Smooth muscle cell (in vitro differentiated cells): ENCODE results near the gene PLPPR2. TPM values are rescaled to one million over a fixed set of nuclear protein-coding genes. Genes with fewer than 3 reads are reported as not detected.

ENCODE experiments used
- DNase-seq: peaks from one replicate; lab custom pipeline; 2025; ENCODE audit not compliant: unreplicated experiment; lab: John Stamatoyannopoulos, UW
- H2AFZ ChIP-seq: fragments of 200-600 bp; sonication (generic); 2 replicates; pipeline ENCODE4 v1.6.0; 2016; ENCODE audit warnings: antibody characterized with exemption, low read depth, mild to moderate bottlenecking
- H3F3A ChIP-seq: fragments of 200-600 bp; sonication (generic); 2 replicates; pipeline ENCODE4 v1.6.0; 2017; ENCODE audit warnings: antibody characterized with exemption, low read depth
- H3K27ac ChIP-seq: fragments of 200-600 bp; sonication (generic); 2 replicates; pipeline ENCODE4 v1.5.1; 2016; ENCODE audit warnings: low read depth, mild to moderate bottlenecking
- H3K27me3 ChIP-seq: fragments of 200-600 bp; sonication (generic); 2 replicates; pipeline ENCODE4 v1.6.1; 2016; ENCODE audit warnings: low read depth, mild to moderate bottlenecking
- H3K36me3 ChIP-seq: fragments of 200-600 bp; sonication (generic); 2 replicates; pipeline ENCODE4 v1.5.1; 2016; ENCODE audit warnings: low read depth
- H3K4me1 ChIP-seq: fragments of 200-600 bp; sonication (generic); 2 replicates; pipeline ENCODE4 v1.5.1; 2016; ENCODE audit warnings: low read depth
- H3K4me2 ChIP-seq: fragments of 200-600 bp; sonication (generic); 2 replicates; pipeline ENCODE4 v1.6.0; 2016; ENCODE audit warnings: mild to moderate bottlenecking
- H3K4me3 ChIP-seq: fragments of 200-600 bp; sonication (generic); 2 replicates; pipeline ENCODE4 v1.5.1; 2016; ENCODE audit warnings: mild to moderate bottlenecking
- H3K79me2 ChIP-seq: fragments of 200-600 bp; sonication (generic); 2 replicates; pipeline ENCODE4 v1.6.0; 2016; ENCODE audit warnings: low read depth, mild to moderate bottlenecking
- H3K9ac ChIP-seq: fragments of 200-600 bp; sonication (generic); 2 replicates; pipeline ENCODE4 v1.6.0; 2016; ENCODE audit warnings: low read depth
- H3K9me3 ChIP-seq: fragments of 200-600 bp; sonication (generic); replicated peaks from 2 replicates; pipeline ENCODE4 v1.5.1; 2016; ENCODE audit warnings: low read depth
- H4K20me1 ChIP-seq: fragments of 200-600 bp; sonication (generic); 2 replicates; pipeline ENCODE4 v1.6.0; 2016; ENCODE audit warnings: low read depth
- CTCF ChIP-seq: fragments of 200-600 bp; sonication (generic); IDR thresholded peaks from 2 replicates; pipeline ENCODE4 v1.5.1; 2017; ENCODE audit warnings: borderline replicate concordance, mild to moderate bottlenecking, antibody characterized with exemption; ENCODE audit not compliant: insufficient read depth, poor library complexity, severe bottlenecking
- WGBS: methylation state at CpG from one replicate; pipeline ENCODE4 v1.1.7; 2016; ENCODE audit warnings: low lambda C conversion rate; 5-methylcytosine and 5-hydroxymethylcytosine counted together
- polyA plus RNA-seq: library from polyadenylated mRNA; unstranded; fragments of >200 nt; fragmentation: Nextera tagmentation; extraction: Ambion mirVana; gene quantifications from 2 replicates; pipeline ENCODE4 v1.2.1, GENCODE V29; 2016
- total RNA-seq: library from RNA; depleted of rRNA; stranded (reverse); fragments of >200 nt; gene quantifications from 2 replicates; pipeline ENCODE4 v1.2.3, GENCODE V29; 2014

Gene PLPPR2
- total and polyA plus RNA-seq, 2 experiments from 2014 or later: 21.4 to 67.1 TPM

GRCh38 chr19:11337080-11337479, 18.2 kb upstream of the PLPPR2 start:
- Histone ChIP-seq H3K36me3 (peaks cover 6% of the 10 kb centered on the region), H3K4me2 (no peak overlapping the region), H3K9me3 (no peaks in the 10 kb centered on the region), H3F3A (no peaks in the 10 kb centered on the region), H3K9ac (no peak overlapping the region), H3K27me3 (no peaks in the 10 kb centered on the region), H2AFZ (no peak overlapping the region), H3K4me1 (no peaks in the 10 kb centered on the region), H4K20me1 (no peaks in the 10 kb centered on the region), H3K27ac (no peak overlapping the region), H3K79me2 (no peaks in the 10 kb centered on the region), H3K4me3 (no peak overlapping the region)
- DNase-seq: no peak
- 94% methylated on average over 14 of the region's 14 CpGs for WGBS
- no peak for TF ChIP-seq CTCF

GRCh38 chr19:11338121-11338520, 17.1 kb upstream of the PLPPR2 start:
- no peak for TF ChIP-seq CTCF
- 95% methylated on average over 7 of the region's 7 CpGs for WGBS
- no peaks in the 10 kb centered on the region for H4K20me1 ChIP-seq
- no peak overlapping the region for H3K9ac ChIP-seq
- H3K9me3 ChIP-seq: no peaks in the 10 kb centered on the region
- H3K79me2 ChIP-seq: no peaks in the 10 kb centered on the region
- H3K4me2 ChIP-seq: peak overlapping the region; percentile 98
- H3K4me1 ChIP-seq: no peaks in the 10 kb centered on the region
- H3F3A ChIP-seq: no peaks in the 10 kb centered on the region
- no peak overlapping the region for H3K27ac ChIP-seq
- no peak overlapping the region for H2AFZ ChIP-seq
- no peak for DNase-seq
- H3K4me3 ChIP-seq: peak overlapping the region; percentile 76
- no peaks in the 10 kb centered on the region for H3K27me3 ChIP-seq
- peaks cover 6% of the 10 kb centered on the region for H3K36me3 ChIP-seq

- Histone ChIP-seq H3K4me2 (peak overlapping the region; percentile 98), H2AFZ (peak overlapping the region; percentile 85), H3F3A (no peaks in the 10 kb centered on the region), H3K27ac (no peak overlapping the region), H3K4me1 (no peaks in the 10 kb centered on the region), H3K27me3 (no peaks in the 10 kb centered on the region), H4K20me1 (no peaks in the 10 kb centered on the region), H3K79me2 (no peaks in the 10 kb centered on the region), H3K36me3 (peaks cover 6% of the 10 kb centered on the region), H3K4me3 (peak overlapping the region; percentile 76), H3K9me3 (no peaks in the 10 kb centered on the region), H3K9ac (peak overlapping the region; percentile 43)
- TF ChIP-seq CTCF: no peak
- no peak for DNase-seq
- 29% methylated on average over 21 of the region's 21 CpGs for WGBS
Observed at GRCh38 chr19:11338569-11339253, 16.5 kb upstream of the PLPPR2 start.
